Measurements from ENCODE around the gene TMPRSS7. TPM values are rescaled to one million over a fixed set of nuclear protein-coding genes. Genes with fewer than 3 reads are reported as not detected.

TMPRSS7 gene
- total RNA-seq, 2 donors from 2014 or later: not detected

DNA sequence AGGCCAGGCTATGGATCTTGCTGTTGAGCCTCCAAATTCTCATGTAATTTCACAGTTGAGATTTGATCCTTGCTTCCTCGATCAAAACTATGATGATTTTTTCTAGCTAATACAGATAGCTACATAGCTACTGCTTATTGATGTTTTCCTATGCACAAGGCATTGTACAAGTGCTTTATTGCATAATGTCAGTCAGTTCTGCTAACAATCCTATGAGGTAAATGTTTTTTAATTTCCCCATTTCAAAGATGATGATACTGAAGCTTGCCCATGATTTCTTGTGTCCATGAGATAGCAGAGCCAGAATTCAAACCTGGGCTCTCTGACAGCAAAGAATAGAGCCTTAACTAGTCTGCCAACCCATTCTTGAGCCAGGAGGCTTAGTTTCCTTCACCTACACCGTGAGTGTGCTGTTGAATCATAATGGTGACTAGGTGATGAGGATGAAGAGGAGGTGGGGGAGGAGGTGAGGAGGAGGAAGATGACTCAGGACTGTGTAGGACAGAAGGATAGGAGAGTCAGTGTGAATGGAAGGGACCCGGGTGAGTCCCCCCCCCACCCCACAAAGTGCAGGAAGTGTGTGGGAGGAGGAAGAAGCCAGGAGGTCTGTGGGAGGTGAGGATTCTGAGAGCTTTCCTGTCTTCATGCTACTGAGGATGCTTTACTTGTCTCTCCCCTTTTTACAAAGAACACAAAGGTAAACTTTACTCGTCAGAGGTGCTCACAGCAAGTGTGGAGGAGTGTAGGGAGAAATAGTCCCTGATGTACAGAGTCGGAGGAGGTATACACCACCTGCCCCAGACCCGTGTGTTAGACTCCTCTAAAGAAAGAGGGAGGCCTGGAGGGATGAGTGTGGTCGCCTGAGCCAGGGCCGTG lies 32.2 kb upstream of the TMPRSS7 start:
- Histone ChIP-seq H3K4me3 (no peak overlapping the region), H3K27ac (no peak overlapping the region), H3K9me3 (no peaks in the 10 kb centered on the region), H3K4me1 (ENCODE audit: control insufficient read depth in 1 of 2, low read depth in 2 of 2) (peaks cover 8 to 11% of the 10 kb centered on the region in 2 donors), H3K27me3 (replicated peaks; ENCODE audit: insufficient read depth) (no peaks in the 10 kb centered on the region), H3K36me3 (no peaks in the 10 kb centered on the region)
- TF ChIP-seq, protein P1, sequence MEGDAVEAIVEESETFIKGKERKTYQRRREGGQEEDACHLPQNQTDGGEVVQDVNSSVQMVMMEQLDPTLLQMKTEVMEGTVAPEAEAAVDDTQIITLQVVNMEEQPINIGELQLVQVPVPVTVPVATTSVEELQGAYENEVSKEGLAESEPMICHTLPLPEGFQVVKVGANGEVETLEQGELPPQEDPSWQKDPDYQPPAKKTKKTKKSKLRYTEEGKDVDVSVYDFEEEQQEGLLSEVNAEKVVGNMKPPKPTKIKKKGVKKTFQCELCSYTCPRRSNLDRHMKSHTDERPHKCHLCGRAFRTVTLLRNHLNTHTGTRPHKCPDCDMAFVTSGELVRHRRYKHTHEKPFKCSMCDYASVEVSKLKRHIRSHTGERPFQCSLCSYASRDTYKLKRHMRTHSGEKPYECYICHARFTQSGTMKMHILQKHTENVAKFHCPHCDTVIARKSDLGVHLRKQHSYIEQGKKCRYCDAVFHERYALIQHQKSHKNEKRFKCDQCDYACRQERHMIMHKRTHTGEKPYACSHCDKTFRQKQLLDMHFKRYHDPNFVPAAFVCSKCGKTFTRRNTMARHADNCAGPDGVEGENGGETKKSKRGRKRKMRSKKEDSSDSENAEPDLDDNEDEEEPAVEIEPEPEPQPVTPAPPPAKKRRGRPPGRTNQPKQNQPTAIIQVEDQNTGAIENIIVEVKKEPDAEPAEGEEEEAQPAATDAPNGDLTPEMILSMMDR (IDR thresholded peaks at IDR 0.05): no peak
- DNase-seq (ENCODE audit: low spot score) (no peak), ATAC-seq (ENCODE audit: insufficient number of reproducible peaks, low FRiP score, low read depth) (no peak)

DNA sequence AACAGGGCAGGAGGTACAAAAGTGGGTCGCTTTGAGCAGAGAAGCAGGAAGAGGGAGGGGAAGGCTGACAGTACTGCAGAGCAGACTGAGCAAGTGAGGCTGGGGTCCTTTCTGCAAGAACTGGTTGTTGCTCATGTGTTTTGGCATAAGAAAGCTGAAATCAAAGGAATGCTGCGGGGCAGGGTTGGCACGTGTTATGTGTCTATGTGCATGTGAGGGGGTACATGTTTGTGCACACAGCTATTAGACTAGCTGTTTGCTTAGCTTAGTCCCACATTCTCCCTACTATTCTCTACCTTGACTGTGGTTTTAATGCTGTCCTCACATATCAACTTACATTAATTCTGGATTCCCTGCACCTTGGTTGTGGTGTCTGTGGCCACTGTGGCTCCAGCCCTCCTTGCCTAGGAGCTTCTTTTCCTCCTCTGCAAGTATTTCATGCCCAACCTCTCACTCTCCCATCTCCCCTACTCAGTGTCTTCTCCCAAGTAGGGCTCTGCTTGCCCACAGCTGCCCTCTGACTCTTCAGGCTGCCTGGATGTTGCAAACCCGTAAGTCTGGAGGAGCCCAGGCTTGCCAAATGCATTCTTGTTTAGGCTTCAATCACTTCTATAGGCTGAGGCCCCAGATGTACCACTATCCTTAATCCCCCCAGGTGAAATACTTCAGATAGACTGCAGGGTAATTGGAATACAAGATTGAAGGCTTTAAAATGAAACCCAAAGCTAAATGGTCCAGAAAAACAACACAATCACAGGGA lies 31.0 kb upstream of the TMPRSS7 start:
- DNase-seq (ENCODE audit: low spot score) (no peak), ATAC-seq (ENCODE audit: insufficient number of reproducible peaks, low FRiP score, low read depth) (no peak)
- Histone ChIP-seq H3K27ac (no peak overlapping the region), H3K4me1 (ENCODE audit: control insufficient read depth in 1 of 2, low read depth in 2 of 2) (peaks cover 10 to 21% of the 10 kb centered on the region in 2 donors), H3K9me3 (no peaks in the 10 kb centered on the region), H3K36me3 (no peaks in the 10 kb centered on the region), H3K4me3 (no peak overlapping the region), H3K27me3 (replicated peaks; ENCODE audit: insufficient read depth) (no peaks in the 10 kb centered on the region)
- TF ChIP-seq, protein P1 (IDR thresholded peaks at IDR 0.05): no peak

DNA sequence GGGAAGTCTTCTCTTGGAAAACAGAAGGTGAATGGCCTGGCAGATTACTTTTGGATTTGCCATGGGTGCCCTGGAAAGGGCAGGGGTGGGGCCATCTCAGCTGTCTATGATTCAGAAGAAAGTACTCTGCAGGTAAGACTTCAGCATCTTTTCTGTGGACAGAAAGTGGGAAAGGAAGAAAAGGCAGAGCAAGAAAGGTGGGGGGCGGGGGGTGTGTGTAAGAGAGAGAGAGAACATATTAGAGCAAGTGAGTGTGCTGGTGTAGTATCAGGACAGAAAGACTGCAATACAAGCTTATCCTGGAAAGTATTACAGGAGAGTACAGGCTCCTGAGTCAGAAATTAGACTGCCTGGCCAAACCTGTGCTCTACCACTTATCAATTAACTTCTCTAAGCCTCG lies 30.3 kb upstream of the TMPRSS7 start:
- no peak overlapping the region for H3K4me3 ChIP-seq
- no peak for ATAC-seq (ENCODE audit: insufficient number of reproducible peaks, low FRiP score, low read depth)
- H3K36me3 ChIP-seq: no peaks in the 10 kb centered on the region

DNA sequence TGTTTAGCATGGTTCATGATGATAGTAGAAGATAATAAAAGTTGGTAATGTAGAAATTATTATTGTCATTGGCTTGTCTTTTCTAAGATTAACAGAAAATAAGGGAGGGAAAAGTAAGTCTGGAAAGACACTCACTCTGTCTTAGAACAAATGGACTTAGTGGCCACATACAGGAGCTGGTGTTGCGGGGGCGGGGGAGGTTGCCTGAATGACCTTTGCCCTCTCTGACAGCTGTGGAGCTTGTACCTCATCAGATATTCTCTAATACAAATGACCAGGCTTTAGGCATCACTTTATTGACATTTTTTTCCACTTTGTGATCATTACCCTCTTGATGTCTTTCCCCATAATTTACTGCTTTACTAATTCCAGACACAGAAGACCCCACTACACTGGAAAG lies 29.9 kb upstream of the TMPRSS7 start:
- H3K4me3 ChIP-seq: no peak overlapping the region
- no peaks in the 10 kb centered on the region for H3K36me3 ChIP-seq
- TF ChIP-seq, protein P1 (IDR thresholded peaks at IDR 0.05): no peak
- no peak overlapping the region for H3K27ac ChIP-seq
- ATAC-seq (ENCODE audit: insufficient number of reproducible peaks, low FRiP score, low read depth) (no peak), DNase-seq (ENCODE audit: low spot score) (no peak)
- peaks cover 3 to 13% of the 10 kb centered on the region in 2 donors for H3K4me1 ChIP-seq (ENCODE audit: control insufficient read depth in 1 of 2, low read depth in 2 of 2)
- H3K27me3 ChIP-seq (replicated peaks; ENCODE audit: insufficient read depth): no peaks in the 10 kb centered on the region
- H3K9me3 ChIP-seq: no peaks in the 10 kb centered on the region

More for the DNA sequence above, 30.3 kb upstream of the TMPRSS7 start:
- Histone ChIP-seq H3K4me1 (ENCODE audit: control insufficient read depth in 1 of 2, low read depth in 2 of 2) (peaks cover 5 to 16% of the 10 kb centered on the region in 2 donors), H3K27ac (no peak overlapping the region), H3K9me3 (no peaks in the 10 kb centered on the region), H3K27me3 (replicated peaks; ENCODE audit: insufficient read depth) (no peaks in the 10 kb centered on the region)
- TF ChIP-seq, protein P1 (IDR thresholded peaks at IDR 0.05): no peak
- DNase-seq (ENCODE audit: low spot score): no peak

DNA sequence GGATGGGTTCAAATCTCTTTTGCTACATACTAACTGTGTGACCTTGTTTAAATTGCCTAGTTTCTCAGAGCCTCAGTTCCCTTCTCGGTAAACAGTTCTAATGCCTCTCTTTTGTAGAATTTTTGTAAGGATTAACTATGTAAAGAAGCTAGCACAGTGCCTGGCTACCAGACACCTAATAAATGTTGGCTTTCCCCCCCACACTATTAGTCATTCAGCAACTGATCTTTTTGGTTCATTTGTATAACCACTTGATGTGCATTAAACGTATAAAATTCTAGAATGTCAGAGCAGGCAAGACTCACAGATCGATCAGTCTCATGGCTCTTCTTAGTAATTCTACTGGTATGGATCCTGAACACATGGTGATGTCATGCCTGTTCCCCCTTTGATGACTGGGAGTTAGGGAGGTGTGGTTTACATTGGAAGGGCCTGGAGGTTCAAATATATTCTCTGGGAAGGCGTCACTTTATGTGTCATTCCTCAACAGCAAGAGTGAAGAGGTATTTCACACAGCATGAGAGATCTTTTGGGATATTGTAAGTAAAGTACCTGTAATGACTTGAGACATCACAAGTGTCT lies 29.4 kb upstream of the TMPRSS7 start:
- no peak overlapping the region for H3K4me3 ChIP-seq
- no peaks in the 10 kb centered on the region for H3K9me3 ChIP-seq
- no peaks in the 10 kb centered on the region for H3K36me3 ChIP-seq
- ATAC-seq (ENCODE audit: insufficient number of reproducible peaks, low FRiP score, low read depth) (no peak), DNase-seq (ENCODE audit: low spot score) (no peak)
- TF ChIP-seq, protein P1 (IDR thresholded peaks at IDR 0.05): no peak
- no peaks in the 10 kb centered on the region for H3K27me3 ChIP-seq (replicated peaks; ENCODE audit: insufficient read depth)
- H3K27ac ChIP-seq: no peak overlapping the region
- H3K4me1 ChIP-seq (ENCODE audit: control insufficient read depth in 1 of 2, low read depth in 2 of 2): peaks cover 3 to 13% of the 10 kb centered on the region in 2 donors
